CD4-positive, alpha-beta T cell treated with Interferon gamma for 1 hour (primary cell): ENCODE data around the gene NECTIN3.

Experiments
- DNase-seq: peaks from one replicate; pipeline ENCODE4 v3.0.0-alpha.2; 2020

The NECTIN3 gene, protein sequence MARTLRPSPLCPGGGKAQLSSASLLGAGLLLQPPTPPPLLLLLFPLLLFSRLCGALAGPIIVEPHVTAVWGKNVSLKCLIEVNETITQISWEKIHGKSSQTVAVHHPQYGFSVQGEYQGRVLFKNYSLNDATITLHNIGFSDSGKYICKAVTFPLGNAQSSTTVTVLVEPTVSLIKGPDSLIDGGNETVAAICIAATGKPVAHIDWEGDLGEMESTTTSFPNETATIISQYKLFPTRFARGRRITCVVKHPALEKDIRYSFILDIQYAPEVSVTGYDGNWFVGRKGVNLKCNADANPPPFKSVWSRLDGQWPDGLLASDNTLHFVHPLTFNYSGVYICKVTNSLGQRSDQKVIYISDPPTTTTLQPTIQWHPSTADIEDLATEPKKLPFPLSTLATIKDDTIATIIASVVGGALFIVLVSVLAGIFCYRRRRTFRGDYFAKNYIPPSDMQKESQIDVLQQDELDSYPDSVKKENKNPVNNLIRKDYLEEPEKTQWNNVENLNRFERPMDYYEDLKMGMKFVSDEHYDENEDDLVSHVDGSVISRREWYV

GRCh38 chr3:111071257-111072030 is at the start of gene NECTIN3:
TSS of gene NECTIN3 (plus strand) at chr3:111071816. CDS start at chr3:111072018, 202 bp downstream.
- peak; percentile 84 for DNase-seq

- DNase-seq: no peak
Observed at GRCh38 chr3:111027868-111028267, 43.7 kb upstream of the NECTIN3 start.

DNA sequence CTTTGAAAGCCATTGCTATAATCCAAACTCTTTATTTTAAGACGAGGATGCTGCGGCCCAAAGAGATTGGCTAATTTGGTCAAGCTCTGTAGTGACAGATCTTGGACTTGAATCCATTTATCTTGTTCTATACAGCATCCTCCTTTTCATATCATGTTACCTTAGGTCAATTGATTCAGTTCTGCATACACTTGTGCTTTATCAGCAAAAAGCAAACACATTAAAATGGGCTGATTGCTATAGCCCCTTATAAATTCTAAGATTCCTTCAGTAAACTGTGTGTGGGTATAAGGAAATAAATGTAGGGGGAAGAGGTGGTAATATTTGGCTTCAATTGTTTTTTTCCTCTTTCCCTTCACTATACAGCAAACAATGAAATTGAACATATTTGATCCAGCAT is 40.1 kb upstream of the NECTIN3 start:
- DNase-seq: no peak

- DNase-seq: no peak
Observed at GRCh38 chr3:111032677-111033076, 38.9 kb upstream of the NECTIN3 start.

- DNase-seq: no peak
Observed at GRCh38 chr3:111033470-111034050, 38.1 kb upstream of the NECTIN3 start.

- no peak for DNase-seq
Observed at GRCh38 chr3:111035316-111035715, 36.3 kb upstream of the NECTIN3 start.

GRCh38 chr3:111035902-111036301 is 35.7 kb upstream of the NECTIN3 start:
- DNase-seq: no peak

- DNase-seq: no peak
Observed at GRCh38 chr3:111040959-111041358, 30.7 kb upstream of the NECTIN3 start.

- DNase-seq: no peak
Observed at GRCh38 chr3:111045564-111045963, 26.1 kb upstream of the NECTIN3 start.

DNA sequence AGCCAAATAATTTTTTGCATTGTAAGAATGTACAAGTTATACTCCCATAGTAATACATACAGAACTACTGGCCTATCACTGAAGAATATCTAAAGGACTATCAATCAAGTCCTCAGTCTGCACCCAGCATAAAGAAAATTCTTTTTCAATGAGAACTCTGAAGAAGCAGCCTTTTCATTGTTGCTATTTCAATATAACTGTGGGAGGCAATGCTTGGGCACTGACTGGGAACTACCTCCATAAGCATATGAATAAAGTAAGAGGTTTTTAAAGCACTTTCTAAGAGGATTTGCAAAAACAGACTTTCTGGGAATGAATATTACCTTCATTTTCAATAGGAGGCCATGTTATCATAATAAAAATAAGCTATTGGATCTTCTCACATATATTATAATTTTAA is 24.6 kb upstream of the NECTIN3 start:
- DNase-seq: no peak

- no peak for DNase-seq
Observed at GRCh38 chr3:111047812-111048435, 23.7 kb upstream of the NECTIN3 start.

GRCh38 chr3:111051354-111051753 is 20.3 kb upstream of the NECTIN3 start:
- DNase-seq: no peak

- no peak for DNase-seq
Observed at GRCh38 chr3:111068574-111068973, 3.0 kb upstream of the NECTIN3 start.

GRCh38 chr3:111069974-111070771 is 1.4 kb upstream of the NECTIN3 start:
- no peak for DNase-seq

- no peak for DNase-seq
Observed at GRCh38 chr3:111070772-111071256, 802 bp upstream of the NECTIN3 start.

- DNase-seq: no peak
Observed at GRCh38 chr3:111072031-111072921, 660 bp downstream of the NECTIN3 start.

- DNase-seq: no peak
Observed at GRCh38 chr3:111073218-111073617, 1.6 kb downstream of the NECTIN3 start.

DNA sequence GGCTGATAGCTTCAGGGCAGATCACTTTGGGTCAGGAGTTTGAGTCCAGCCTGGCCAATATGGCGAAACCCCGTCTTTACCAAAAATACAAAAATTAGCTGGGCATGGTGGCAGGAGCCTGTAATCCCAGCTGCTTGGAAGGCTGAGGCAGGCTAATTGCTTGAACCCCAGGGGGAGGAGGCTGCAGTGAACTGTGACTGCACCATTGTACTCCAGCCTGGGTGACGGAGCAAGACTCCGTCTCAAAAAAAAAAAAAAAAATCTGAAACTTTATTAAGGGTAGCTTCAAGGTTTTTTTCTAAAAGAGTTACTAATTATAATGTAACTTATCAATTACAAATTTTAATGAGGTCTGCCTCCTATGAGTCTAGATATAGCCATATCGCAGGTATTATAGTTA is 5.1 kb downstream of the NECTIN3 start:
- no peak for DNase-seq

DNA sequence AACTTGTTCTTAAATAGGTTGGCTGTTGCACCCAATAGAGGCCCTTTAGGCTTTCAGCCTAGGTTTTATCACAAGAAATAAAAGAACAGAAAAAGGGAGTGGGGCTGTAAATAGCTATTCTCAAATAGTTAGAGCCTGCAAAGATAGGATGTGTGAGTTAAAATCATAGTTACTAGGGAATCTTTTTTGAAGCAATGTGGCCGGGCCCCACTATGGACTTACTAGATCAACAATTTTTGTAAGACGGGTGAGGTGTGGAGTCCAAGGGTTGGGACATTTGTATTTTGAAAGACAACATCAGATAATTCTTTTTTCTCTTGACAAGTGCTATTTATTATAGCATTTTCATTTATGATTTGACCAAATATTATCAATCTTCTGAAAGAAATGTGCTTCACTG is 5.8 kb downstream of the NECTIN3 start:
- no peak for DNase-seq

DNA sequence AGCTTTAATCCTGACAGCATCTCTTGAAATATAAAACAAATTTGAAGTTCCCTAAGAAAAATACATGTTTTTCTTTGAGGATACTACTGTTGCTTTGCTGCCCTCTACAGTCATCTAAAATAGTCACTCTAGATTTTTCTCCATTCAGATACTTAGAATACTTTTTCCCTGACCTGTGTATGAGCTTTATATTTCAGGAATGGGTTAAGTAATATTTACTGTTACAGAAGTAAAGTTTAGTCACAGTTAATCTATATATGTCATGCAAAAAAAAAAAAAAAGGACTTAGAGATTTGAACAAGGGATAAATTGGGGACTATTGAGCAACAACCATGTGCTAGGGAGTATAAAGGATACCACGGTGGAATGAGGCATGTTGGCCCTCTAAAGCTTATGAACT is 8.8 kb downstream of the NECTIN3 start:
- DNase-seq: no peak

GRCh38 chr3:111081008-111081545 is 9.5 kb downstream of the NECTIN3 start:
- no peak for DNase-seq
